Vagina (tissue), 2 donors: ENCODE measurements around the gene UQCC2. TPM values are rescaled to one million over a fixed set of nuclear protein-coding genes. Genes with fewer than 3 reads are reported as not detected.

Source experiments
- DNase-seq, 2 donors: peaks; one replicate each; pipeline ENCODE4 v3.0.0-alpha.2; 2017; ENCODE audit errors: extremely low spot score in 2 of 2
- H3K27ac ChIP-seq: fragments of 200-600 bp; sonication (generic); one replicate; pipeline ENCODE4 v1.5.1; 2019
- H3K27me3 ChIP-seq: fragments of 200-600 bp; sonication (generic); one replicate; pipeline ENCODE4 v1.5.1; 2019
- H3K36me3 ChIP-seq, 2 donors: fragments of 200-600 bp; sonication (generic); one replicate each; pipeline ENCODE4 v1.5.1; 2017 to 2019
- H3K4me1 ChIP-seq: fragments of 200-600 bp; sonication (generic); one replicate; pipeline ENCODE4 v1.5.1; 2019
- H3K4me3 ChIP-seq, 2 donors: fragments of 200-600 bp; sonication (generic); 1 replicate in 1 of 2; 2 replicates in 1 of 2; pipeline ENCODE4 v1.5.1; 2016 to 2019
- H3K9me3 ChIP-seq: fragments of 200-600 bp; sonication (generic); one replicate; pipeline ENCODE4 v1.5.1; 2019
- CTCF ChIP-seq, 3 experiments: fragments of 450-650 bp in 2 of 3; fragments of 200-600 bp in 1 of 3; sonication (generic) in 1 of 3; IDR thresholded peaks; one replicate each; pipeline ENCODE4 v1.5.1; 2017 to 2019; ENCODE audit warnings: antibody characterized with exemption in 3 of 3, mild to moderate bottlenecking in 2 of 3, moderate library complexity in 2 of 3
- POLR2A ChIP-seq, 2 donors: fragments of 450-650 bp; IDR thresholded peaks; one replicate each; pipeline ENCODE4 v1.6.1; 2017; ENCODE audit warnings: antibody characterized with exemption in 2 of 2, mild to moderate bottlenecking in 2 of 2, moderate library complexity in 2 of 2
- POLR2AphosphoS5 ChIP-seq, 2 donors: sonication (generic); formaldehyde crosslinking; IDR thresholded peaks; one replicate each; pipeline ENCODE4 v1.9.0; 2017; ENCODE audit warnings: antibody characterized with exemption in 2 of 2, mild to moderate bottlenecking in 2 of 2, low read depth in 1 of 2; ENCODE audit not compliant: insufficient read depth in 1 of 2
- intact Hi-C: fragments of 100-400 bp; cut with DNase I; formaldehyde crosslinking; loops from one replicate; pipeline ENCODE4 v1.15.1; 2023
- total RNA-seq: library from RNA; depleted of rRNA; stranded (reverse); fragments of >200 nt; gene quantifications from one replicate; pipeline ENCODE4 v1.2.3, GENCODE V29; 2016

Gene UQCC2
- total RNA-seq, 1 donor from 2014 or later = 16.2 TPM

- Histone ChIP-seq H3K4me1 (peaks cover 43% of the 10 kb centered on the region), H3K27me3 (no peaks in the 10 kb centered on the region), H3K9me3 (no peaks in the 10 kb centered on the region), H3K27ac (peak overlapping the region; percentile 34), H3K4me3 (no peak overlapping the region), H3K36me3 (no peaks in the 10 kb centered on the region)
- intact Hi-C loops = loop anchor here (5.0 kb wide), 1 partner anchor 107 kb away; no protein-coding TSS in a partner anchor
- no peak for TF ChIP-seq POLR2AphosphoS5 (IDR thresholded peaks at IDR 0.05; ENCODE audit: insufficient read depth in 1 of 2, low read depth in 1 of 2)
- no peak for TF ChIP-seq CTCF (IDR thresholded peaks at IDR 0.05)
- TF ChIP-seq POLR2A (IDR thresholded peaks at IDR 0.05) = no peak
- DNase-seq = no peak
Observed at GRCh38 chr6:33699739-33700138, 11.8 kb downstream of the UQCC2 start.

- Histone ChIP-seq H3K4me3 (no peak overlapping the region), H3K9me3 (no peaks in the 10 kb centered on the region), H3K27me3 (no peaks in the 10 kb centered on the region), H3K27ac (peak overlapping the region; percentile 34), H3K4me1 (peaks cover 49% of the 10 kb centered on the region), H3K36me3 (no peaks in the 10 kb centered on the region)
- TF ChIP-seq POLR2AphosphoS5 (IDR thresholded peaks at IDR 0.05; ENCODE audit: insufficient read depth in 1 of 2, low read depth in 1 of 2) = no peak
- no peak for TF ChIP-seq CTCF (IDR thresholded peaks at IDR 0.05)
- no peak for TF ChIP-seq POLR2A (IDR thresholded peaks at IDR 0.05)
- intact Hi-C loops = no loop called here
- no peak for DNase-seq
Observed at GRCh38 chr6:33699131-33699530, 12.4 kb downstream of the UQCC2 start.

GRCh38 chr6:33698494-33698893 is 13.0 kb downstream of the UQCC2 start:
- peak overlapping the region; percentile 21 for H3K27ac ChIP-seq
- intact Hi-C loops = no loop called here

GRCh38 chr6:33697845-33698244 is 13.7 kb downstream of the UQCC2 start:
- peaks cover 0 to 9% of the 10 kb centered on the region in 2 donors for H3K36me3 ChIP-seq
- no peaks in the 10 kb centered on the region for H3K9me3 ChIP-seq
- H3K27ac ChIP-seq = no peak overlapping the region
- H3K4me1 ChIP-seq = peaks cover 56% of the 10 kb centered on the region
- DNase-seq = no peak
- H3K27me3 ChIP-seq = no peaks in the 10 kb centered on the region
- intact Hi-C loops = no loop called here
- no peak for TF ChIP-seq CTCF (IDR thresholded peaks at IDR 0.05)
- no peak for TF ChIP-seq POLR2AphosphoS5 (IDR thresholded peaks at IDR 0.05; ENCODE audit: insufficient read depth in 1 of 2, low read depth in 1 of 2)
- no peak for TF ChIP-seq POLR2A (IDR thresholded peaks at IDR 0.05)
- no peak overlapping the region for H3K4me3 ChIP-seq

More at GRCh38 chr6:33698494-33698893, 13.0 kb downstream of the UQCC2 start:
- no peak for DNase-seq
- Histone ChIP-seq H3K4me1 (peaks cover 56% of the 10 kb centered on the region), H3K27me3 (no peaks in the 10 kb centered on the region), H3K36me3 (peaks cover 0 to 5% of the 10 kb centered on the region in 2 donors), H3K4me3 (no peak overlapping the region), H3K9me3 (no peaks in the 10 kb centered on the region)
- no peak for TF ChIP-seq POLR2AphosphoS5 (IDR thresholded peaks at IDR 0.05; ENCODE audit: insufficient read depth in 1 of 2, low read depth in 1 of 2)
- TF ChIP-seq CTCF (IDR thresholded peaks at IDR 0.05) = no peak
- no peak for TF ChIP-seq POLR2A (IDR thresholded peaks at IDR 0.05)

- intact Hi-C loops = no loop called here
- H3K36me3 ChIP-seq = peaks cover 0 to 16% of the 10 kb centered on the region in 2 donors
- no peak for DNase-seq
- no peak overlapping the region for H3K4me3 ChIP-seq
- no peak for TF ChIP-seq CTCF (IDR thresholded peaks at IDR 0.05)
- TF ChIP-seq POLR2A (IDR thresholded peaks at IDR 0.05) = no peak
- peak; percentile 31 to 57 for TF ChIP-seq POLR2AphosphoS5 (IDR thresholded peaks at IDR 0.05; ENCODE audit: insufficient read depth in 1 of 2, low read depth in 1 of 2)
- peak overlapping the region; percentile 83 for H3K27ac ChIP-seq
- no peaks in the 10 kb centered on the region for H3K27me3 ChIP-seq
- H3K4me1 ChIP-seq = peaks cover 56% of the 10 kb centered on the region
- no peaks in the 10 kb centered on the region for H3K9me3 ChIP-seq
Observed at GRCh38 chr6:33696548-33697518, 14.7 kb downstream of the UQCC2 start.
